GM12892 (cell line): Measurements from ENCODE around the gene SH3D19.
A peak's percentile ranks its signal among the peaks of the same experiment; 100 is the strongest.

Source experiments
- POLR2A ChIP-seq: IDR thresholded peaks from 2 replicates; pipeline ENCODE4 v1.6.1; 2011; ENCODE audit warnings: low read depth, low read length, control low read depth
- TAF1 ChIP-seq: IDR thresholded peaks from 2 replicates; pipeline ENCODE4 v1.6.1; 2011; ENCODE audit warnings: low read depth, mild to moderate bottlenecking, control low read depth, low read length, borderline replicate concordance

DNA sequence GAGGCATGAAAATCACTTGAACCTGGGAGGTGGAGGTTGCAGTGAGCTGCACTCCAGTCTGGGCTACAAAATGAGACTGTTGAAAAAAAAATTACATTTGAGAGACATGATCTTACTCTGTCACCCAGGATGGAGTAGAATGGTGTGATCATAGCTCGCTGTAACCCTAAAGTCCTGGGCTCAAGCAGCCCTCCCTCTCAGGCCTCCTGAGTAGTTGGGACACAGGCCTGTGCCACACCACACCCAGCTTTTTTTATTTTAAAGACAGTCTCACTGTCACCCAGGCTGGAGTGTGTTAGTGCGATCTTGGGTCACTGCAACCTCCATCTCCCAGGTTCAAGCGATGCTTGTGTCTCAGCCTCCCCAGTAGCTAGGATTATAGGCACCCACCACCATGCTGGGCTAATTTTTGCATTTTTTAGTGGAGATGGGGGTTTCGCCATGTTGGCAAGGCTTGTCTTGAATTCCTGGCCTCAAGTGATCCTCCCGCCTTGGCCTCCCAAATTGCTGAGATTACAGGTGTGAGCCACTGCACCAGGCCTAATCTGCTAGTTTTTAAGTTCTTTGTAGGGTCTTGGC lies 219.9 kb downstream of the SH3D19 start:
- TF ChIP-seq POLR2A (0 out of 2 replicates have a peak, but pooled peaks have one; percentile 47), TAF1 (no peak)
